ENCODE measurements around the gene RPLP1. TPM values are rescaled to one million over a fixed set of nuclear protein-coding genes. Genes with fewer than 3 reads are reported as not detected.

RPLP1 gene
- total and polyA plus RNA-seq, 2 of the 8 experiments (the other 6 are each of a cell fraction or from before 2014, with no cell fraction given) = 2,089 to 4,387 TPM

GRCh38 chr15:69415381-69415780 is 37.2 kb upstream of the RPLP1 start:
- no peak for FAIRE-seq
- Histone ChIP-seq H2BK20ac (ENCODE audit: low read length) (no peak overlapping the region), H3K9ac (replicated peaks in 1 of 4; ENCODE audit: extremely low read depth in 1 of 4, low read depth in 3 of 4, low read length in 3 of 4) (peak overlapping the region in 1 of 4 experiments; percentile 13; a peak in 2 of 7 replicates), H3K4me1 (replicated peaks in 1 of 4; ENCODE audit: control insufficient read depth in 3 of 4, insufficient read depth in 4 of 4, low read length in 3 of 4) (peaks cover 0 to 2% (median under 1%) of the 10 kb centered on the region in 4 experiments; a peak in 2 of 7 replicates), H3K4me2 (ENCODE audit: insufficient read depth in 1 of 2, low read depth in 2 of 2, low read length in 2 of 2) (peak overlapping the region; percentile 78 to 92), H2AK5ac (ENCODE audit: low read depth, low read length) (no peak overlapping the region), H3K36me3 (ENCODE audit: control insufficient read depth in 2 of 4, insufficient read depth in 4 of 4, low read length in 3 of 4) (peaks cover 5 to 30% (median 23%) of the 10 kb centered on the region in 4 experiments), H2BK5ac (ENCODE audit: low read depth, low read length) (no peak overlapping the region), H3K79me2 (ENCODE audit: control insufficient read depth in 1 of 2, insufficient read depth in 2 of 2, low read length in 2 of 2) (peaks cover 5 to 43% of the 10 kb centered on the region in 2 experiments; a peak in 3 of 4 replicates), H3K4me3 (ENCODE audit: extremely low read depth in 1 of 4, insufficient read depth in 2 of 4, low read depth in 3 of 4, low read length in 4 of 4) (peak overlapping the region; percentile 81 to 95 (median 88)), H3K9me3 (ENCODE audit: insufficient read depth in 2 of 2, low read depth in 1 of 2, low read length in 1 of 2) (no peaks in the 10 kb centered on the region), H3K27me3 (replicated peaks in 1 of 4; ENCODE audit: control insufficient read depth in 3 of 4, extremely low read depth in 1 of 4, insufficient read depth in 3 of 4, low read length in 3 of 4) (no peaks in the 10 kb centered on the region), H2BK120ac (replicated peaks; ENCODE audit: low read depth, low read length) (no peak overlapping the region), H2BK15ac (ENCODE audit: low read length) (no peak overlapping the region), H3K18ac (ENCODE audit: extremely low read depth, low read length) (no peak overlapping the region), H4K5ac (ENCODE audit: insufficient read length, low read depth, low read length) (no peak overlapping the region), H3K56ac (replicated peaks; ENCODE audit: insufficient read length, low read depth, low read length) (no peak overlapping the region), H3K27ac (ENCODE audit: low read depth, low read length) (no peak overlapping the region), H4K8ac (ENCODE audit: extremely low read depth, insufficient read depth, low read length) (no peak overlapping the region), H4K91ac (replicated peaks; ENCODE audit: insufficient read length, low read length) (no peak overlapping the region), H2BK12ac (ENCODE audit: low read depth, low read length) (no peak overlapping the region), H2AFZ (ENCODE audit: low read length) (no peak overlapping the region), H3K23me2 (ENCODE audit: low read depth, low read length) (peaks cover 5% of the 10 kb centered on the region; the same call in 1 of the 2 replicates), H4K20me1 (replicated peaks in 1 of 2; ENCODE audit: control insufficient read depth in 1 of 2, insufficient read depth in 2 of 2, low read length in 2 of 2) (peaks cover 0 to 2% of the 10 kb centered on the region in 2 experiments), H3K4ac (replicated peaks; ENCODE audit: insufficient read length, low read depth, low read length) (no peak overlapping the region), H3K14ac (ENCODE audit: insufficient read length) (no peak overlapping the region), H3K79me1 (ENCODE audit: low read depth, low read length) (peaks cover 3% of the 10 kb centered on the region), H3K23ac (ENCODE audit: insufficient read length) (no peak overlapping the region)
- no peak for DNase-seq (ENCODE audit: low read depth in 1 of 2, low spot score in 2 of 2)
- TF ChIP-seq SRF (IDR thresholded peaks at IDR 0.05; ENCODE audit: low read depth, low read length) (no peak), ASH2L (IDR thresholded peaks at IDR 0.05; ENCODE audit: low read length) (no peak)
- 53% methylated on average over 3 of the region's 3 CpGs; no CpG with 5 or more reads in 1 of the 2 experiments for WGBS, 2 experiments (ENCODE audit: extremely low coverage in 1 of 2, insufficient coverage in 1 of 2, insufficient read length in 1 of 2, insufficient replicate concordance in 2 of 2, low coverage in 1 of 2, low lambda C conversion rate in 2 of 2, missing lambda C conversion rate in 1 of 2)
- ChIA-PET POLR2A (ENCODE audit: partially characterized antibody) (interaction anchor here (0.7 to 8.0 kb wide), 7 partner anchors 10 to 47 kb away, joined by 3 to 97 read pairs (median 6); partner anchors contain the start of gene RPLP1), CTCF (ENCODE audit: partially characterized antibody) (interaction anchor here (1.1 kb wide), 1 partner anchor 46 kb away, joined by 5 read pairs; no protein-coding TSS in a partner anchor)

All from H1 (cell line).